Measurements from ENCODE around the gene CHPF2. TPM values are rescaled to one million over a fixed set of nuclear protein-coding genes. Genes with fewer than 3 reads are reported as not detected.

Gene CHPF2
- polyA plus RNA-seq, 4 donors: 23.3 to 27.1 (median 25.6) TPM

DNA sequence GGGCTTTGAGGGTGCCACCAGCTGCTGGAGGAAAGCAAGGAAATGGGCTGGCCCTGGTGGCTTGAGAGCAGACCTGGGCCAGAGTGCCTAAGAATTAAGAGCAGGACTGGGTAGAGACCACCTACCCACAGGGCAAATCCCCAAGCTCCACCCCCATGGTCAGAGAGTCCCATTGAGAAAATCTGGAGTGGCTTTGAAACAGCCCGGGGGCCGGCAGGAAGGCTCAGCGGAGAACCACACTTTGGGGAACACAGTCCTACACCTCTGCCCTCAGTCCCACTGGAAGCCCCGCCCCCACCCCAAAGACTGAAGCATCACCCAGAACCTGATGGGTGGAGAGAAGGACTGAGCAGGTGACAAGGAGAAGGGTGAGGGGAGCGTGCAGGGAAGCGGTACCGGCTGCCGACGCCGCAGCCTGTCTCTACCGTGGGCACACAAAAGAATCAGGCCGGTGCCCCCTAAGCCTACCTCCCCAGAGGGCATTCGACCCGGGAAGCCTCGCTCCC is 12.6 kb downstream of the CHPF2 start:
- DNase-seq (ENCODE audit: low read depth in 4 of 4, low spot score in 3 of 4): no peak

DNA sequence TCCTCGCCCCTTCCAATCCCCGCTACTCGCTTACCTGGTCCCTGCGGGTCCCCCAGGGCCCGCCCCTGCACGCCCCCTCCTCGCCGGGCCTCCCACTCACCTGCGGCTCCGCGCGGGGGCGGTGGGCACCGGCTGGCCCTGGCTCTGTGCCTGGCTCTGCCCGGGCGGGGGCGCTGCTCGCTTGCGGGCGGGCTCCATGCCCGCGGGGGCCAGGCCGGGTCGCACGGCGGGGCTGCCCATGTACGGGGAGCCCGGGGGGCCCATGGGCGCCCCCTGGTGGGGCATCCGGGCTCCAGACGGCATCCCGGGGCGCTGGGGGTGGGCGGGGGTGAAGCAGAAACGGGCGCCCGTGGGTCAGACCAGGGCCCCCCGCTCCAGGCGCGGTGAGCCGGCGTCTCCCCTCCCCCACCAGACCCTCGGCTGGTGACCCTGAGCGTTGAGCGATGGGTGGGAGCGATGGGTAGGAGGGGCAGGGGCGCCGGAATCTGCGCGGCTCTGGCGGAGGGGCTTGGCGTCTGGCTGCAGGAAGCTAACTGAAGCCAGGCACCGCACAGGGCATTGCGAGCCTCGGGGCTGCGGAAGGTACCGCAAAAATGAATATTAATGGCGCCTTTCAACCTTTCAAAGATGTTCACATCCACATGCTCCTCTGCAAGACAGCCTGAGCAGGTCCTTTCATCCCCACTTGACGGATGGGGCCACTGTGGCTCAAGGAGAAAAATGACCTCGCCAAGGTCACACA is 13.2 kb downstream of the CHPF2 start:
- no peak for DNase-seq (ENCODE audit: low read depth in 4 of 4, low spot score in 3 of 4)

- no peak for DNase-seq (ENCODE audit: low read depth in 4 of 4, low spot score in 3 of 4)
These were observed 14.0 kb downstream of the CHPF2 start for GRCh38 chr7:151246102-151246850.

DNA sequence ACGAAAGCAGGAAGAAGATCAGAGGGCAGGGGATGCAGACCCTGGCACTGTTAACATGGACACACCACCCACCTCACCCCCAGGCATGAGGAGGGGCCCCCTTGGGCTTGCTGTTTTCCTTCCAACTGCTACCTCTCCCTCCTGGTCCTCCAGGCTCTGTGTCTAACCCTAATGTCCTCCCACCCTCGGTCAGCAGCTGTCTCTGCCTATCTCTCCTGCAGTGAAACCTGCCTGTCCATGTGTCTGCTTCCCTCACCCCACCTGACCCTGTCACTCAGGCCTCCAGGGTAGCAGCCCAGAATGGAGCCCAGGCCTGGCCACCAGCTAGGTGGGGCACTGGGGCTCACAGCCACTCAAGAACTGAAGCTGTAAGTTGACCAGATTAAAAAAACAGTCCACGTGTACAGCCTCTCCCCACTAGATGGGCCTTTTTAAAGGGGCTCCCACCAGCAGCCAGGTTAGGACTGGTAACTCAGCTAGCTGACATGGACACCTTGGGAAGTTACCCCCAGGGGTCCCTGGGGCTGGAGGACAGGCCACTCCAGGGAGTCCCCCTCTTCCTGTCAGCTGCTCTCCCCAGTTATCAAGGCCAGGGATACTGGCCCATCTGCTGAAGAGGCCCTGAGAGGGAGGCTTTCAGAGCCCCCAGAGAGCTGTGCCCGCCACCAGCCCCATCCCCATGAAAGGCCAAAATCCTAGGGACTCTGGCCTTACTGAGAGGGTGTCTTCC is 14.7 kb downstream of the CHPF2 start:
- DNase-seq (ENCODE audit: low read depth in 4 of 4, low spot score in 3 of 4): no peak

GRCh38 chr7:151247611-151248345 is 15.5 kb downstream of the CHPF2 start:
- no peak for DNase-seq (ENCODE audit: low read depth in 4 of 4, low spot score in 3 of 4)

- DNase-seq (ENCODE audit: low read depth in 4 of 4, low spot score in 3 of 4): no peak
These were observed 16.2 kb downstream of the CHPF2 start, which contains the start of gene SMARCD3 for GRCh38 chr7:151248346-151249033. TSS of gene SMARCD3 (minus strand) at chr7:151248694. CDS start at chr7:151248562, 132 bp downstream.

DNA sequence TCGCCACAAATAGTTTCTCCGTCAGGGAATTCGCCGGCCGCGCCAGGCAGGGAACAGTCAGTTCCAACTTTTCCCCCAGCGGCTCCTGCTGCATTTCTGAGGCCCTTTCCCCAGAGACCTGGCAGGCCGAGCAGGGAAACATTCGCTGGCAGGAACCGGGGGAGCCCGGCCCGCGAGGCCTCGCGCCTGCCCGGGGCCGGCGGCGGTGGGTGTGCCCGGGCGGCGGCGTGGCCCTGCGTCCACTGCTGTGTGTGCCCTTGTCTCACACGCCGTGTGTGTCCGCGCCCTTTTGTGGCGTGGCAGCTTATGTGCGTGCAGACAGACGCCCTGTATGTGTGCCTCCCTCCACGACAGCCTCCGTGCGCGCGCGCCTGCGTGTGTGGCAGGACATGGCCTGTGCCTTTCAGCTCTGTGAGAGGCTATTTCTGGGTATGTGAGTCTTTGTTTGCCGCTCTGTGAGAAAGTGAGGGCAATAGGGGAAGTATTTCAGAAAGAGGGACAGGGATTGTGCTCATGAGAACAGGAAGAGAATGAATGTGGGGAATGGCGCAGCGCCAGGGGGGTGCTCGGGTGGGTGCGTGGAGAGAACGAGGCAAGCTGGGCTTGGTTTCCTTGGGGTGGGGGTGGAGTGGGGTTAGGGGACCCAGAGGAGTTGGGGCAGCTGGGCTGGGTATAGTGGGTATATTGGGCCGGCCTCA is 16.9 kb downstream of the CHPF2 start:
- no peak for DNase-seq (ENCODE audit: low read depth in 4 of 4, low spot score in 3 of 4)

GRCh38 chr7:151249732-151250072 is 17.4 kb downstream of the CHPF2 start:
- no peak for DNase-seq (ENCODE audit: low read depth in 4 of 4, low spot score in 3 of 4)

DNA sequence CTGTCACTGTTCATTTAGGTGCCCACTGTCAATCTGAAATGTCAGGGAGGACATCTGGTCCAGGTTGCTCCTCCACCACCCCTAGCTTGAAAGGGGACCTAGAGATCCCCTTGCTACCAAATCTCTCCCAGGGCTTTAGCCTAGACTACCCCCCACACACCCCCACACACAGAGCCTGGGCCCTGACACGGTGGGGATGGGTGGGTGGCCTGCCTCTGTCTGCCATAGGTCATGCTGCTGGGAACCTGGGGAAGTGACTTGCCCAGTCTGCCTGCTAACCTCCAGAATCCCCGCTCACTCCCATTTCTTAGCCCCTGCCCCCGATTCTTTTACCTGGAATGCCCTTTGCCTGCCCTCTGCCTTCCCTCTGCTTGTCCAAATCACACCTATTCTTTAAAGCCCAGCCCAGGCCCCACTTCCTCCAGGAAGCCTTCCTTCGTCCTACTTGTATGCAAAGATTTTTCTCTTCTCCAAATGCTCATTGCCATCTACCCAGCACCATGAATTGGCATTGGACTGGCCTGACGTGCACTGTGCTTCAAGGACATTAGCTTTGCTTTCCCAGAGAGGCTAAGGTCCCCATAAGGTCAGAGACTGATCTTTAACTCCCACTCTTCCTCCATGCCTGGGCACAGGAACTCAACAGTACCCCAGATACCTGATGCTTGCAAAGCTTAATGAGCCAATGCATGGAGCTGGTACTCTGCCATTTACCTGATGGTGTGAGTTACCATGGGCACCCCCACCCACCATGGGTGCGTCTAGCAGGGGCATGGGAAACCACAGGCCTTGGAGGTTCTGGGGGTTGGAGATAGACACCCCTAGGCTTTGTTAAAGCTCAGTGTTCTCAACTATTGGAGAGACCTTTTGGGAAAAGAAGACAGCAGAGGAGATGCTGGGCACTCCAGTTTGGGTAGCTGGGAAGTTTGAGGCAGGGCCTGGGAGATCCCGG is 18.2 kb downstream of the CHPF2 start:
- DNase-seq (ENCODE audit: low read depth in 4 of 4, low spot score in 3 of 4): no peak

DNA sequence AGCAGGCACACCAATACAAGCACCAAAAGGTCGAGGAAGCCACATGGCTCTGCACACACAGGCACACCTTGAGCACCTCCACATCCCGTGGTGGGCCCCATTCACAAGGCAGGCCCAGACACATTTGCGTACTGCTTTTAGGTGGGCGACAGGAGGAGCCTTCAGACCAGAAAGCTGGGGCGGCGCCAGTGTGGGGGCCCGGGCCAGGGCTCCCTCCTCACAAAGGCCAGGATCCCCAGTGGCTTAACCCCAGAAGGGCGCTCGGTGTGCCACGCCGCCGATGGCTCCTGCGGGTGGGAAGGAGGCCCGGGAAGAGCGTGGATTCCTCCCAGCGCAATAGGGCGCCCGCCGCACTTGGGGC is 19.0 kb downstream of the CHPF2 start:
- no peak for DNase-seq (ENCODE audit: low read depth in 4 of 4, low spot score in 3 of 4)

DNA sequence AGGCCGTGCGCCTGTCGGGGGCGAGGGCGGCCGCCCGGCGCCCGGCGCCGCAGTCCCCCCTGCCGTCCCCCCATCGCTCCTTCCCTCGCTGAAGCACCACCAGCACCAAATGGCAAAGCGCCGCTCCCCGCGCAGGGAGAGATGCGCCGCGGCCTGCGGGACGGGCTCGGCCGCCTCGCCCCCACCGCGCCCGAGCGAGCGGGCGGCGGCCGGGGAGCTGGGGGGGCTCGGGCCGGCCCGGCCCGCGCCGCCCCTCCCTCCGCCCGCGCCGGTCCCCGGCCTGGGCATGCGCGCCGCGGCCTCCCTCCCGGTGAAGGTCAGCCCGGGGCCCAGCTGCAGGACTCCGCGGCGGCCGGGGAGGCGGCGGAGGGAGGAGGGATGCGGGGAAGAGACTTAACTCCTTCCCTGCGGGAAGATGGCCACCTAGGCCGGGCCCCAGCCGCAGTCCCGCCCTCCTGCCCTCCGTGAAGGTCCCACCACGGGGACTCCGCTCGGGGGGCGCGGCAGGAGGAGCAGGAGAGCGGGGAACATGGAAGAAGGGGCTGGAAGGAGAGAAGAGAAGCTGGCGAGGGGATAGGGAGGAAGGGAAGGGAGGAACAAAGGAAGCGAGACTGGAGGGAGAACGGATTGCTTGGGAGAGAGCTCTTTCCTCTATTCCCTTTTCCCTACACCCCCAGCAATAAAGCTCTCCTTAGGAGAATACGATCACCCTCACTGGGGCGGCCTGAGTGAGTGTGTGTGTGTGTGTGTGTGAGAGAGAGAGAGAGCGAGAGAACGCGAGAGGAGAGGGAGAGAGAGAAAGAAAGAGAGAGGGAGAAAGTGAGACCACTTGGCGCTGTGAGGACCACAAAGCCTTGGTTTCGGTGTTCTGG is 19.6 kb downstream of the CHPF2 start:
- no peak for DNase-seq (ENCODE audit: low read depth in 4 of 4, low spot score in 3 of 4)

DNA sequence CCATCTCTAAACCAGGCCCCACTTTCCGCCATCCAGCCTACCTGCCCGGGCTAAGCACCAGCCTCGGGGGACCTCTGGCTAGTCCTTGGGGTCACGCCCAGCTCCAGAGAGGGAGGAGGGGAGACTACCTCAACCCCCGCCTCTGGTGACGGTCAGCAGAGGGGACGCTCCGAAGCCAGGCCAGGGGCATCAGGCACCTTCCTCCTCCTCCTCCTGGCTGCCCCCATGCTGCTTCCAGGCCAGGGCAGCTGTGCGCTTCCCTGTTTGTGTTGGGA is 20.2 kb downstream of the CHPF2 start:
- DNase-seq (ENCODE audit: low read depth in 4 of 4, low spot score in 3 of 4): no peak

DNA sequence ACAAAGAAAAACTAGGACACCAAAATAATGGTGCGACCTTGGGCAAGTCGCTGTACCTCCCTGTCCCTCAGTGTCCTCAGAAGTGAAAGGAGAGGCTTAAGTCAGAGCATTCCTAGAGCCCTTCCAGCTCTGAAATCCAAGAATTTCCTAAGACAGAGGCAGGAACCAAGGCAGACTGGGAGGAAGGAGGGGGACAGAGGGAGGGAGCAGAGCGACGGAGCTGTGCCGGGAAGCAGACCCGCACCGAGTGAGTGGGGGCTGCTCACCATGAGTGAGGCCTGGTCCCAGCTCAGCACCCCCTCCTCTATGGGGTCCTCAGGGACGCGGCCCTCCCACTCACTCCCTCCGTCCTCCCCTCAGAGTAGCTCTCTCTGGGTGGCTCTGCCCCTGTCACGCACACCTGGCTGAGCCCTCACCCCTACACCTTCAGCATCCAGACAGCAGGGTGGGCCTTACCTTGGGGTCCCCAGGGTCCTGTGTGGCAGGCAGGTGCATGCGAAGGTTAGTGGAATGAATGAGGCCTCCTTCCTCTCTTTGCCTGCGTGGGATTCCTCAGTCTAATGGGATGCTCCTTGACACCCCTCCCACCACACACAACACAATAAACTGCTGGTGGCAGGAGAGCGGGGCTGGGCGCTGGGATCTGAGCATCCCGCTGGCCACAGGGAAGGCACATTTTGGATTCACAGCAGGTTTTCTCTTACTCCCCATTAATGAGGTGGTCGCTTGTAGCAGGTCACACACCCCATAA is 20.9 kb downstream of the CHPF2 start:
- no peak for DNase-seq (ENCODE audit: low read depth in 4 of 4, low spot score in 3 of 4)

GRCh38 chr7:151254316-151254715 is 22.0 kb downstream of the CHPF2 start:
- no peak for DNase-seq (ENCODE audit: low read depth in 4 of 4, low spot score in 3 of 4)

GRCh38 chr7:151254851-151255250 is 22.6 kb downstream of the CHPF2 start:
- DNase-seq (ENCODE audit: low read depth in 4 of 4, low spot score in 3 of 4): no peak

DNA sequence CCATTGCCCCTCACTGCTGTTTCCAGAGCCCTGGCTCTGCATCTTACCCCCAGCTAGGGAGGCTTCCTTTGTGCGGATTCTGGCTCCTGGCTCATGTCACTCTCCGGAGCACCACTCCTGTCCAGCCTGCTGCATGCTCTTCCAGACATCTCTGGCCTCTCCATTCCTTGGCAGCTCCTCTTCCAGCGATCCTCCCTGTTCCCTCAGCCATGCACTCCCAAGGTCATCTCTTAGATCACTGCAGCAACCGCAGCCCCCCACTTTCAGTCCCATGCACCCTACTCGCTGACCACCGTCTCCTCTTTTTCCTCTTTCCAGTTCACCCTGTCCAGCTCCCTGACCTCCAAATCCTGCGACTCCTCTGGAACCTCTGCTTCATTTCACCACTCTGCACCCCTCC is 23.1 kb downstream of the CHPF2 start:
- DNase-seq (ENCODE audit: low read depth in 4 of 4, low spot score in 3 of 4): no peak
